Epithelial cell of prostate (primary cell): ENCODE data around the gene KCNJ9.

Experiments
- DNase-seq: peaks from one replicate; pipeline ENCODE4 v3.0.0-alpha.2; 2011; ENCODE audit warnings: low read depth, low spot score
- H3K27ac ChIP-seq: fragments of 450-650 bp; 2 replicates; pipeline ENCODE4 v1.5.1; 2017; ENCODE audit warnings: mild to moderate bottlenecking

Gene KCNJ9

DNA sequence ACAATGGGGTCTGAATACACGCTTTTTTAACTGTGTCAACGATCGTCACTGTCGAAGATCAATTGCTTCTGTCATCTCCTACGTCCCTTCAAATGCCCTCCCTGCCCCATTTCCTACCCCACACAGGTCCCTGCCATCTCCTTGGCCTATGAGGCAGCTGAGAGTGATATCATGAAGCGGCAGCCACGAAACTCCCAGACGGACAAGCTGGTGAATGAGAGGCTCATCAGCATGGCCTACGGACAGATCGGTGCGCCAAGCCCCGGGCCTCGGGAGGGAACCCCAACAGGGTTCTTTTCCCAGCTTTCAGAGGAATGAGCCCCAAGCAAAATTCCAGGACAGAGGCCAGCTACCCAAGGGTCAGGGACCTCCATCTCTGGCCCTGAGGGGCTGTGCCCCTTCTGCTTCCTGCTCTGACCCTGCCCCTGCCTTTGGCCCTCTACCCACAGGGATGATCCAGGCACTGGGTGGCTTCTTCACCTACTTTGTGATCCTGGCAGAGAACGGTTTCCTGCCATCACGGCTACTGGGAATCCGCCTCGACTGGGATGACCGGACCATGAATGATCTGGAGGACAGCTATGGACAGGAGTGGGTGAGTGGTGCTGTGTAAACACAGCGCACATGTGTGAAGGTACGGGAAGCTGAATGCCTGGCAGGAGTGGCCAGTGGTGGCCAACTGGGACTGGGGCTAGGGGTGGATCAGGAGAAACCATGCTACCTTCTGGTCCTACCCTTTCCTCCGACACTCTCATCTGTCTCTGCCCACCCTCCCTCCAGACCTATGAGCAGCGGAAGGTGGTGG is 55.0 kb downstream of the KCNJ9 start:
- DNase-seq, result no peak
- no peak overlapping the region for H3K27ac ChIP-seq

DNA sequence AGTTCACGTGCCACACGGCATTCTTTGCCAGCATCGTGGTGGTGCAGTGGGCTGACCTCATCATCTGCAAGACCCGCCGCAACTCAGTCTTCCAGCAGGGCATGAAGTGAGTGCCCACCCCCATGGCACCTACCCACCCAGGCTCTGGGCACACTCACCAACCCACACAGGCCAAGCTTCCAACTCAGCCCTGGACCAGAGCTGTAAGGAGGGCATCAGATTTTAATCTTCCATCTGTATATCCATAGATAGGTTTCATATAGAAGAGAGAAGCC is 55.5 kb downstream of the KCNJ9 start:
- no peak for DNase-seq
- no peak overlapping the region for H3K27ac ChIP-seq

- no peak for DNase-seq
- H3K27ac ChIP-seq, result no peak overlapping the region
These were observed 56.0 kb downstream of the KCNJ9 start for GRCh38 chr1:160137216-160137862.

- DNase-seq, result no peak
- H3K27ac ChIP-seq, result no peak overlapping the region
These were observed 58.5 kb downstream of the KCNJ9 start for GRCh38 chr1:160139840-160140239.
